Inflammatory macrophage treated with lipopolysaccharide for 1 hour (primary cell): ENCODE measurements around the gene CA7.
"Not testable (repeated sequence)": the region's sequence is repeated elsewhere in the genome, so short reads cannot be mapped to it uniquely, and the experiment has no call there.

ENCODE experiments used
- DNase-seq, 2 donors: peaks; one replicate each; pipeline ENCODE4 v3.0.0-alpha.2; 2020 to 2022

The CA7 gene

DNA sequence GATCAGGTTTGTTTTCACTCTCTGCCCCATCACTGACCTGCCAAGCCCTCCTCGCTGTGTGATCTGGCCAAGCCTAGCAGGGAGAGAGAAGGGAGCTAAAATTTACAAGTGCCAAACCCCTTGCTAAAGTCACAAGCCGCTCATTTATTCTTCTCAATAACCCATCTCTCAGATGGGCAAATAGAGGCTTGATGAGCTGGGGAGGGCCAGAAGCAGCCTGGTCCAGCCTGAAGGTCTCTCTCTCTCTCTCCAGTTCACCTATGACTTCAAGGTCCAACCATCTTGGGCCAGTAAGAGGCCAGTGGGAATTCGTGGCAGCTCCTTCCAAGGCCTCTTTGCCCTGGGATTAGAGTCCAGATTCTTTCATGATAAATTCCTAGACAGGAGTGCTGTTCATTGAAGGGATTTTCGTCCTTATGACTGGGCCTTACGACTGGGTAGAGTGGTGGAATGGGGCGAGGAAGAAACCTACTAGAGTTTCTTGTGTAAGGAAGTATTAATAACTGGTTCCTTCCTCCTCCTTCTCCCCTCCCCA is 3.4 kb downstream of the CA7 start:
- DNase-seq, result no peak

DNA sequence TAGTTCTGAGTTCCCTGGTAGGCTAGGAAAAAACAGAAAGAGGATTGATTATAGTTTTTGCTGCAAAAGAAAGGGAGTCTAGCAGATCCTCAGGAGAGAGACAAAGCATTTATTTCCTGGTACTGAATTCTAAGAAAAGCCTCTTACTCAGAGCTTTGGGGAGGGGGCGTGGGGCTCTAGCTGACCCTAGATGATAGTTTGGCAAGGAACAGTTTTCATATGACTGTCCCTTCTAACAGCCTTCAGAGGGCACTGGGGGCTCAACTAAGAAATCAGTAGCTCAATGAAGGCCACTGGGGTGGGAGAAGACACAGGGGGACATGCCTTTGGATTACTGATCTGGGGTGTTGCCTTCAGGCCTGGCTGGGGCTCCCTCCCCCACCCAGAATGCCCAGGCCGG is 4.0 kb downstream of the CA7 start:
- no peak for DNase-seq

DNA sequence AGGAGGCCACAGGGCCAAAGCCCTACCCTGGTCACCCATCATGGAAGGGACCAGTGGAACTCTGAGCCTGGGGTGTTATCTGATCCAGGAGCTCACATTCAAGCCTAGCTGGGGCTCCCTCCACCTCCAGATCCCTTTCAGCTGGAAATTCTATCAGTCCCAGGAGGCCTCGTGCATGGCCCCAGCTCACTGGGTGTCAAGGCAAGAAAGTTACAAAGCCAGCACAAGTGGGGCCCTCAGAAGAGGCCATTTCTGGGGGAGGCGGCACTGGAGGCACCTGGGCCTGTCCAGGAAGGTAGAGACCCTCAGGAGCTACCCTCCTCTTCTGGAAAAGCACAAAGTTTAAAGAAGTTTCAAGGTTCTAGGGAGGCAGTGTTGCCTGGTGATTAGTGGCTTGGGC is 4.8 kb downstream of the CA7 start:
- DNase-seq, result no peak

DNA sequence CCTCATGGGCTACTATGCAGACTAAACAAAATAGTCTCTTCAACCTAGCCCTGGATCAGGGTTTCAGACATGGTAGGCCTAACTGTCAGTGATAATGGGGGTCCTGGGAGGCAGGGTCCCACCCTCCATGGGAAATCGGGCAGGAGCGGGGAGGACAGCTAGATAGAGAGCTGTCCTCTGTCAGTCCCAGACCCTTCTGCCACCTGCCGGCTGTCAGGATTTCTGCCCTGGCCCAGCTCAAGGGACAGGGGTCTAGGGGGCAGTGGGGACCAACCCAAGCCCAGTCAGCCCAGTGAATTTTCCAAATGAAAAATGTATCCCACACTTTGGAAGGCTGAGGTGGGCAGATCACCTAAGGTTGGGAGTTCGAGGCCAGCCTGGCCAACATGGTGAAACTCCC is 5.3 kb downstream of the CA7 start:
- DNase-seq, result no peak

DNA sequence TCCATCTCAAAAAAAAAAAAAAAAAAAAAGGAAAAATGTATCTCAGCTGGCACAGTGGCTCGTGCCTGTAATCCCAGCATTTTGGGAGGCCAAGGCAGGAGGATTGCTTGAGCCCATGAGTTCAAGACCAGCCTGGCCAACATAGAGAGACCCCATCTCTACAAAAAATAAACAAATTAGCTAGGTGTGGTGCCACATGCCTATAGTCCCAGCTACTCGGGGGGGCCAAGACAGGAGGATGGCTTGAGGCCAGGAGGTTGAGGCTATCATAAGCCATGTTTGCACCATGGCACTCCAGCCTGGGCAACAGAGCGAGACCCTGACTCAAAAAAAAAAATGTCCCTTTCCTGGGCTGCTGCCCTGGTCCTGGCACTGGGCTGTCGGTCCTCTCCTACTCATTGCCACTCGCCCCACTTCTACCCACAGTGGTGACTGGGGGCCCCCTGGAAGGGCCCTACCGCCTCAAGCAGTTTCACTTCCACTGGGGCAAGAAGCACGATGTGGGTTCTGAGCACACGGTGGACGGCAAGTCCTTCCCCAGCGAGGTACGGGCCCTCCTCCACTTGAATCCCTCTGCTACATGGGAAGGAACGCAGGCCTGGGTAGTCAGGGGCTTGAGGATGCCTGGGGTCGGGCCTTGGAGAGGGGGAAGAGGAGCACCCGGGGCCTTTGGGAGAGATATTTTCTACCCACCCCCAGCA is 6.1 kb downstream of the CA7 start:
- peak in 1 of 2 donors; percentile 8 for DNase-seq

DNA sequence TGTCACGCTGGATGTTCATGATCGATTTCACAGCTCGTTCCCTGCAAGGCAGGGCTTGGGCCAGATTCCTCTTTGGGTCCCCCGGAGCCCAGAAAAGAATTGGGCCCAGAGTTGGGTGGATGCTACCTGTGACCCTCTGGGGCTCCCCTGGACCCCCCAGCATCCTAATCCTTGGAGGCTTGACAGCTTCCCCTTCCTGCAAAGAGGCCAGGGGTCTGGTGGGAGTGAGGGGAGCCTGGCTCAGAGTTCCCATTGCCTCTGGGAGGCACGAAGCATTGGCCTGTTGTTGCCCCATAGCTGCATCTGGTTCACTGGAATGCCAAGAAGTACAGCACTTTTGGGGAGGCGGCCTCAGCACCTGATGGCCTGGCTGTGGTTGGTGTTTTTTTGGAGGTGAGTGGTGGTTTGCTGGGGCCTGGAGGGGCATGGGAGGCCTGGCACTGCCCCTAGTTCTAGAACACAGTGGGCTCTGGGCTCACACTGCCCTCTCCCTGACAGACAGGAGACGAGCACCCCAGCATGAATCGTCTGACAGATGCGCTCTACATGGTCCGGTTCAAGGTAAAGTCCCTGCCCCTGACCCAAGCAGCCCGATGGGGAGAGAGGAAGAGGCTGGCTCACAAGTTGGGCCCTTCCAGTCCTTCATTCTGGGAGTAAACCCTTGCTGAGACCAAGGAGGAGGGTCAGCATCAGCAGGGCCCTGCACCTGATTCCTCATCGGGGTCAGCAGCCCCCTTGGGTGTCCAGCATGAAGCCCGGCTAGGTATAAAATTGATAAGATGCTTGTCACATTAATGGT is 7.2 kb downstream of the CA7 start:
- DNase-seq, result no peak

DNA sequence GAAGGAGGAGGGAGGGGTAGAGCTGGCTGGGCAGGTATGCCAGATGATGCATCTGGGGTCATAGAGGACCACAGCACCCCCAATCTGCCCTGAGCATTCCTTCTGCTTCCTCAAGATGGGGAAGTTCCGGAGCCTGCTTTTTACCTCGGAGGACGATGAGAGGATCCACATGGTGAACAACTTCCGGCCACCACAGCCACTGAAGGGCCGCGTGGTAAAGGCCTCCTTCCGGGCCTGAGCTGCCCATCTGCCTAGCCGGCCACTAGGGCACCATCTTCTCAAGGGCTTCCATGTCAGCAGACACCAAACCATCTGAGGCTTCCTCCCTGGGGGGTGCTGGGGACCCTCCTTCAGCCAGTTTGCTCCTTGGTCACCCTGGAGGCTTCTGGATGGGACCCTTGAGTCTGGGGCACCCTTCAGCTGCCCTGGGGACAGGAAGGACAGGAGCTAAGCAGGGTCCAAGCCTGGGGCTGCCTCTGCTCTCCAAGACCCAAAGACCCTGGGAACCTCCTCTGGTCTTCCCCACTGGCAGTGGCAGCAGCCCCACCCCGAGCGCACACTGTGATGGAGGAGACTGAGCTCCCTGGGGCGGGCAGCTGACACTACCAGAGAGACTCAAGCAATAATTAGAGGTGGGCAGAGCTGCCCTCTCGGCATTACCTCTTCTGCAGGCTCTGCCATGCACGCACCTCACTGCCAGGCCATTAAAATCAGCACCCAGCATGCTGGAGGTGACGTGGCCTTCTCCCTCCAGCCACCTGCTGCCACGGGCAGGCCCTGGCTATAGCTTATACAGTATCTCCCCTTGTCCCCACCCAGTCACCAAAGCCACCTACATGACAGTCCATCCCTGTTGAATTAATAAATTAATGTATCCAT is 9.3 kb downstream of the CA7 start:
- DNase-seq, result no peak

DNA sequence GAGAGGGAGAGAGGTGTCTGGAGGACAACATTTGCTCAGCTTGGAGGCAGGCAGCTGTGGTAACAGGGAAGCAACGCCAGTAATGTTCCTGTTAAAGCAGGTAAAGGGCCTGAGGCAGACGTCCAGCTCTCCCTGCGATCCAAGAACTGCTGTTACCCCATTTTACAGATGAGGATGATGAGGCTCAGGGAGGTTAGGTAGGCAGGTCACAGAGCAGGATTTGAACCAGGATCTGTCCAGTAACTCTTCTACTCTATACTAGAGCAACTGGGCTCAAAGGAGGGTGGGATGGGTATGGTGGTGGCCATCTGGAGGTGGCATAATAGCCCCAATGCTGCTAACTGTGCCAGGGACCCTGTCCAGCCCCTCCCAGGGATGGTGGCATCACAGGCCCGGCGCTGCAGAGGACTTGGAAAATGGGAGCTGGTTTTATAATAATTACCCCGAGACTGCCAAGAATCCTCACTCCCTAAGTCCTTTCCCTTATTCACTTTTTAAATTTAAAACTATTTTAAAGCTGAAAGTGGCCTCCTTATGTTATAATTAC is 12.0 kb downstream of the CA7 start:
- no peak for DNase-seq

DNA sequence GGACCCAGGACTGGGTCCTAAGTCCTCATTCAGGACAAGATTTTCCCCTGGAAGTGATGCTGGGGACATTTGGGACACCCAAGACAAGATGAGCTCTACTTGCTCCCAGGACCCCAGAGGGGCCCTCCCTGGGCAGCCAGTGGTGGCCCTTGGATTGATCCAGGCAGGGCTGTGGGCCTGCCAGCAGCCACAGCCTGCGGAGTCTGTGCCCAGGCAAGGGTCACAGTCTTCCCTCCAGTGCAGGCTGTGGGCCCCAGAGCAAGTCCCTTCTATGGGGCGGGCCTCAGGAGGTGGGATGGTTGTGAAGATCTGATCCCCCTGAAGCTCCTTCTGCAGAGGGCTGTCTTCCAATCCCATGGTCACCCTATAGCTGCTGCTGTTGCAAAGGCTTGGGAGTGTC is 12.6 kb downstream of the CA7 start:
- DNase-seq, result no peak

DNA sequence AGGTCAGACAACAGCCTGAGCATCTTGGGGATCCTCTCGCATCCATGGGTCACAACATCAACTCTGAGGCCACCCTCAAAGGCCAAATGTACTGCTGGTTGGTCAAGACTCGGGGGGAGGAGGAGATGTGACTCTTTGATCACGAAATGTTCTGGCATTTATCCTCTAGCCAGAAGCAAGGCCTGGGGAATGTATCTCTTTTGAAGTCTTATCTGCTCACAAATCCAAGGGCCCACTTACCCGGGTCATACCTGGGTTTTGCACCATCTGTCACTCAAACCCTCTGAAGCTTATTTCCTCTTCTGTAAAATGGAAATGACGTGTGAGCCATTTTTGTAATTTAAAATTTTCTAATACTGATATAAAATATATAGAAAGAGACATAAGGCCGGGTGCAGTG is 13.2 kb downstream of the CA7 start:
- no peak for DNase-seq

DNA sequence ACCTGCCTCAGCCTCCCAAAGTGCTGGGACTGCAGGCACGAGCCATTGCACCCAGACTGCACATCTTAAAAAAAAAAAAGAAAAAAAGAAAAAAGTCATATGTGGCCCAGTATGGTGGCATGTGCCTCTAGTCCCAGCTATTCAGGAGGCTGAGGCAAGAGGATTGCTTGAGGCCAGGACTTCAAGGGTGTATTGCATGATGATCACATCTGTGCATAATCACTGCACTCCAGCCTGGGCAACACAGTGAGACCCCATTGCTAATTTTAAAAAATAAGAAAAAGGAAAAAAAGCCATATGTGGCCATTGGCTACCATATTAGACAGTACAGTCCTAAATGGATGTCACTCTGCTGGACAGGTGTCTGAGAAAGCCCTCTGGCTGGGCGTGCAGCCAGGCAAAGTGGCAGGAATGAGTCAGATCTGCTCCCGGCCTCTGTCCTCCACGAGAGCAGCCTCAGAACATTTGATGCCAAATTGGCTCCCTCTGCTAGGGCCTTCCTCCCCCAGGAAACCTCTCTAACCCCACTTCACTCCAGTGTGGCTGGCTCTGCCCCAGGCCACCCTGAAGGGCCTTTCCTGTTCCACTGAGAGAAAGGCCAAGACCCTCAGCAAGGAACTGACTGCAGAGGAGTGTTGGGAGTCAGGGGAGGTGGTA is 14.7 kb downstream of the CA7 start:
- DNase-seq, result no peak

DNA sequence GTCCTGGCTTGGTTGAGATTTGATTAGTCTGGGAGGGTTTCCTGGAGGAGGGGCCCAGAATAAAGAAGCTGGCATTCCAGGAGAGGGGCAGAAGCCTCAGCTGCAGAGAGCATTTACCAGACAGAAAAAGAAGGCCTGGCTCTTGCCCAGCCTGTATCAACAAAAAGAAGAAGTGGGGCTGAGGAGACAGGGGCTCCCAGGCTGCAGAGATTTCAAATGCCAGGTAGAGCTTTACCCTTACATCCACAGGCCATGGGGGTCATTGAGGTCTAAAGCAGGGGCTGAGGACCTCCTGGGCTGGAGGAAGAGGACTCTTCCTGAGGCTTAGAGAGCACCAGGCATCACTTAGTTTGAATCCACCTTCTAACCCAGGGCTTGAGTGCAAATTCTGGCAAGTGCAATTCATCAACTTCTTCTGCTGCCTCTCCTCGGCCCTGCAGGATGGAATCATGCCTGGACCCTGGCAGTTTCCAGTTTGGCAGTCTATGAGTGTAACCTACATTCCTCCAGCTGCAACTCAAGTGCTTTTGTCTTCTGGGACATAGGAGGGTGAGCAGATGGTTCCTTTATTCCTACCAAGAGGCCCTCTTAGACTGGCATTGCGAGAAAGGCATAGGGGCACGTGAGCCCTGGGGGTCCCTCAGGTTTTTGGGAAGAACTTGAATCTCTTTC is 15.3 kb downstream of the CA7 start:
- no peak for DNase-seq

DNA sequence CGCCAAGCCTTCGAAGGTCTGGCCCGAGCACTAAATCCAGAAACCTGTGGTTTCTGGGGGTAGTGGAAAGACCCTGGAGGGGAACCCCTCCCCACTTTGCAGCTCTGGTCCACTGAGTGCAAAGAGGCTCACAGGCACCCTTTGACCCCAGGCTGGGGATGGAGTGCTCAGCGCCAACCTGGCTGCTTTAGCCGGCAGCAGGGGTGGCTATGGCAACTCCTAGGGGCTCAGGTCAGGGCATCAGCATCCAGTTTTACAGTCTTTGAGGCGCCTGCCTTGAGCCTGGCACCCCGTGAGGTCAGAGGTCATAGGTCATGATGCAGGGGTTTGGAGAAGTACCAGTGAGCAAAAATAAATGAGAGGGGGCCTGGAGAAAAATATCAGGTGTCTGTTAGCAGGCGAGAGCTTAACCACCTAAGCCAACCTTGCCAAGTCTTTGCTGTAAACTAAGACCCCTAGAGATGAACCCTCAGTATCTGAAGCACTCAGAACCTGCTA is 17.9 kb downstream of the CA7 start:
- no peak for DNase-seq

DNA sequence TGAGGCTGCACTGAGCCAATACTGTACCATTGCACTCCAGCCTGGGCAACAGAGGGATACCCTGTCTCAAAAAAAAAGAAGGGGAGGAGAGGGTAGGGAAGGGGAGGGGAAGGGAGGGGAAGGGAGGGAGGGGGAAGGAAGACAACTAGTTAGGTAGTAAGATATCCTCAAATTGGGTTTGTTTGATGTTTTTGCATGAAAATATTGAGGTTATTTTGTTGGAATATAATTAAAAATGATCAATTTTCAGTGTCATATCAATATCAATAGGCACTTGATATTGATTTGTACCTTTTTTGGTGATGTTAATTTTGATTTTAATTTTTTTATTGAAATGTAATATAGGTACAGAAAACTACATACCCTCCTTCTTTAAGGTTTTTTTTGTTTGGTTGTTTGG is 19.5 kb downstream of the CA7 start:
- no peak for DNase-seq

DNA sequence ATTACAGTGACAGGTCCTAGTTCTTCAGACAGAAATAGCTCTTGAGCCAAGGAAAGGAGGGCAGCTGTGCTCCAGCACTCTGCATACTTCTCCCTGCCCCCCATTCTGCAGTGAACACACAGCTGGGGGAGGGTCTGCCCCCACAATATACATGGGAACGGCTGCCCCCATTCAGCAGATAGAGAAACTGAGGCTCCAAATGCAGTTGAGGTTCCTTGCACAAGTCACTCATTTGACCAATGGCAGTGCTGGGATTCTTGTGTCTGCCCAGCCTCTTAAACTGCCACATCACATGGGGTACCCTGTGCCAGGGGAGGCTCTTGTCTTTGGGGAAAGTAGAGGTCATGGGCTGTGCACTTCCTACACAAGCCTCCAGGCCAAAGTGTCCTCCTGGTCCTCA is 25.2 kb downstream of the CA7 start:
- DNase-seq, result no peak

DNA sequence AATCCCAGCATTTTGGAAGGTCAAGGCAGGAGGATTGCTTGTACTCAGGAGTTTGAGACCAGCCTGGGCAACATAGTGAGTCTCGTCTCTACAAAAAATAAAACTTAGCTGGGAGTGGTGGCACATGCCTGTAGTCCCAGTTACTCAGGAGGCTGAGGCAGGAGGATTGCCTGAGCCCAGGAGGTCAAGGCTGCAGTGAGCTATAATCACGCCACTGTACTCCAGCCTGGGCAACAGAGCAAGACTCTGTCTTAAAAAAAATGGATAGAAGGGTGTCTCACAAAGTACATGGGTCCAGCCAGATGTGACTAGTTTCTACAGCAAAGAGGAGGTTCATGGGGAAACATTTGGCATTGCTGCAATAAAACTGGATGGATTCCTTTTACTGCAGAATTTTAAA is 27.1 kb downstream of the CA7 start:
- DNase-seq, result not testable (repeated sequence)

DNA sequence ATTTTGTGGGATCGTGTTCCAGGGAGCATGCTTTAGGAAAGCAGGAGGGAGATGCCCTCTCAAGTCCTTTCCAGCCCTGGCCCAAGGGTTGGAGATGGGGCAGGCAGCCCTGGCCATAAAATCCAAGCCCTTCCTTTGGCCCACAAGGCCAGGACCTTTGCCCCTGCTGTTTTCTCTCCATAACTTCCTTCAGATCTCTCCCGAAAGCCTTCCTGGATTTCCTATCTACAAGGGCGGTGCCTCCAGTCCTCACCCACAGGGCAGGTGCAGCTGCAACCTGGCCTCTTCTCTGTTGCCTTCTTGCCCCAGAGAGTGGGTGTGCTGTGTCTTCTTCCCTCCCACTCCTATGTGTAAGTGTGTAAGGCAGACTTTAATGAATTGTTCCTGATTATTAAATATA is 27.6 kb downstream of the CA7 start:
- no peak for DNase-seq

DNA sequence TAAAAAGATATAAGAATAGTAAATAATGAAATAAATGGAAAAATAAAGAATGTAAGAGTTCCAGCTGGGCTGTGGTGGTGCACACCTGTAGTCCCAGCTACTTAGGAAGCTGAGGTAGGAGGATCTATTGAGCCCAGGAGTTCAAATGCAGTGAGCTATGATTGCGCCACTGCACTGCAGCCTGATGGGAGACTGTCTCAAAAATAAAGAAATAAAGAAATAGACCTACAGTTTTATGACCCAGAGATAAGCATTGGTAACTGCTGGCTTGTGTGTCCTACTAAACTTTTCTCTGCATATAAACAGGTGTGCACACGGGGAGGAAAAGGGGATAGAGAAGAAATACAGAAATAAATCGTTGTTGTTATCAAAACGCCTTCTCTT is 28.3 kb downstream of the CA7 start:
- DNase-seq, result no peak

DNA sequence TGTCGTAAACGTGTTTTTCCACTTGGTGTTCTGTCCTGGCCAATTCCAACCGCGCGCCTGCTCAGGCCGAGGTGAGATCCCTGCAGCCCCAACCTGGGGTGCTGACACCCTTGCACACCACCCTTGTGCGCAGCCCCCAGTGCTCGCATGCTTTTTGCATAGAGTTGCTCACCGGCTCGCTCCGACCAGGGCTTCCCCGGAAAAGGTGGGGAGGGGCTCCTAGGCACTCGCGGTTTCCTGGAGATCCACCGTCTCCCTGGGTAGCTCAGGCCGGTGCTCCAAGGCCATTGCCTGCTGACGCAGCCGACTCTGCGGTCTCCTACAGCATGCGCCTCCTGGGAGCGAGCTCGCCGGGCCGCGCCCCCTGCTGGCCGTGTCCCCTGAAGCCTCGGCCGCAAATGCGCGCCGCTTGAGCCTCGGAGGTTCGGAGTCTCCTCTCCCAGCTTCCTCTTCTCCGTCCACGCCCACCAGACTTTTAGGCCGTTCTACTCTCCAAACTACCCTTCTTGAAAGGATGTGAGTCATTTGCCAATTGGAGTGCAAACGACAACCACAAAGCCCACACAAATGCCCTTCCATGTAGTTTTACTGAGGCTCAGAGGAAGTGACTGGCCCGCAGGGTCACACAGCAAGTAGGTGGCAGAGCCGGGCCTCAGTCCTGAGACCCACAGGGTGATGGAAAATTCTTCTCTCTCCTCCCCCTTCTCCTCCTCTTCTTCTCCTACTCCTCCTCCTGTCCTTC is 28.9 kb downstream of the CA7 start:
- DNase-seq, result peak; percentile 99 to 100

DNA sequence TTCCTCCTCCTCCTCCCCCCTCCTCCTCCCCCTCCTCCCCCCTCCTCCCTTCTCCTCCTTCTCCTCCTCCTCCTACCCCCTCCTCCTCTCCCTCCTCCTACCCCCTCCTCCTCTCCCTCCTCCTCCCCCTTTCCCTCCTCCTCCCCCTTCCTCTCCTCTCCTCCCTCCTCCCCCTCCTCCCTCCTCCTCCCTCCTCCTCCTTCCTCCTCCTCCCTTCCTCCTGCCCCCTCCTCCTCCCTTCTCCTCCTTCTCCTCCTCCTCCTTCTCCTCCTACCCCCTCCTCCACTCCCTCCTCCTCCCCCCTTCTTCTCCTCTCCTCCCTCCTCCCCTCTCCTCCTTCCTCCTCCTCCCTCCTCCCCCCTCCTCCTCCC is 29.5 kb downstream of the CA7 start:
- DNase-seq, result no peak
